PC-3 (cell line): ENCODE measurements around the gene MAD2L1BP. TPM values are rescaled to one million over a fixed set of nuclear protein-coding genes. Genes with fewer than 3 reads are reported as not detected.

Experiments used
- ATAC-seq: fragments of 200-7000 bp; cut with Tn5 transposase; 2 replicates; pipeline ENCODE4 v1.9.1; 2020; ENCODE audit warnings: mild to moderate bottlenecking, moderate library complexity
- BruUV-seq: library from RNA; stranded (reverse); fragments of 400-500 nt; replicated peaks from 2 replicates; lab custom pipeline; 2021; lab: Mats Ljungman, UMichigan
- CTCF ChIA-PET: fragments of 300-600 bp; sonication (Branson Sonifier 250); formaldehyde crosslinking; loops from one replicate; lab custom pipeline; 2022; ENCODE audit warnings: antibody characterized with exemption; lab: Charles Lee
- POLR2A ChIA-PET: fragments of 300-600 bp; sonication (Branson Sonifier 250); formaldehyde crosslinking; loops from one replicate; lab custom pipeline; 2022; ENCODE audit warnings: antibody characterized with exemption; ENCODE audit not compliant: unreplicated experiment; lab: Charles Lee
- DNase-seq: peaks from one replicate; pipeline ENCODE4 v3.0.0-alpha.2; 2015
- H2AFZ ChIP-seq: fragments of 300-600 bp; sonication (generic); 2 replicates; pipeline ENCODE4 v1.6.0; 2016; ENCODE audit warnings: antibody characterized with exemption, low read length
- H3F3A ChIP-seq: fragments of 300-600 bp; sonication (generic); one replicate; pipeline ENCODE4 v1.6.0; 2017; ENCODE audit warnings: antibody characterized with exemption, low read length, control low read depth, mild to moderate bottlenecking; ENCODE audit not compliant: unreplicated experiment
- H3K27ac ChIP-seq: fragments of 300-600 bp; sonication (generic); 2 replicates; pipeline ENCODE4 v1.5.1; 2016; ENCODE audit warnings: mild to moderate bottlenecking, low read length
- H3K27me3 ChIP-seq: fragments of 300-600 bp; sonication (generic); 2 replicates; pipeline ENCODE4 v1.6.1; 2016; ENCODE audit warnings: low read length, mixed read lengths
- H3K36me3 ChIP-seq: fragments of 300-600 bp; sonication (generic); 2 replicates; pipeline ENCODE4 v1.6.1; 2016; ENCODE audit warnings: low read depth, mixed run types, low read length, mixed read lengths
- H3K4me1 ChIP-seq: fragments of 300-600 bp; sonication (generic); 2 replicates; pipeline ENCODE4 v1.5.1; 2016; ENCODE audit warnings: low read length; ENCODE audit not compliant: insufficient read depth
- H3K4me2 ChIP-seq: fragments of 300-600 bp; sonication (generic); 2 replicates; pipeline ENCODE4 v1.6.0; 2016; ENCODE audit warnings: low read length
- H3K4me3 ChIP-seq: fragments of 300-600 bp; sonication (generic); 2 replicates; pipeline ENCODE4 v1.5.1; 2016; ENCODE audit warnings: mild to moderate bottlenecking, low read length, mixed read lengths
- H3K79me2 ChIP-seq: fragments of 300-600 bp; sonication (generic); 2 replicates; pipeline ENCODE4 v1.6.1; 2017; ENCODE audit warnings: low read length, mixed read lengths
- H3K9ac ChIP-seq: fragments of 300-600 bp; sonication (generic); 2 replicates; pipeline ENCODE4 v1.6.0; 2016; ENCODE audit warnings: mild to moderate bottlenecking, low read length
- H3K9me2 ChIP-seq: fragments of 300-600 bp; sonication (generic); replicated peaks from 2 replicates; pipeline ENCODE4 v1.6.1; 2016; ENCODE audit warnings: mixed run types, low read length, mixed read lengths
- H3K9me3 ChIP-seq: fragments of 300-600 bp; sonication (generic); 2 replicates; pipeline ENCODE4 v1.6.1; 2016; ENCODE audit warnings: low read length, mixed read lengths
- H4K20me1 ChIP-seq: fragments of 300-600 bp; sonication (generic); 2 replicates; pipeline ENCODE4 v1.6.1; 2016; ENCODE audit warnings: low read length, mixed read lengths
- EZH2 ChIP-seq: fragments of 300-600 bp; sonication (generic); IDR thresholded peaks from one replicate; pipeline ENCODE4 v1.6.1; 2017; ENCODE audit warnings: antibody characterized with exemption, mild to moderate bottlenecking, low read length; ENCODE audit not compliant: unreplicated experiment
- EZH2phosphoT487 ChIP-seq: fragments of 300-600 bp; sonication (generic); IDR thresholded peaks from 2 replicates; pipeline ENCODE4 v1.6.1; 2018; ENCODE audit warnings: mild to moderate bottlenecking, antibody characterized with exemption, low read length, borderline replicate concordance
- intact Hi-C: fragments of 100-400 bp; cut with micrococcal nuclease; formaldehyde crosslinking; loops from 2 replicates; pipeline ENCODE4 v1.9.0; 2023
- total RNA-seq: library from RNA; depleted of rRNA; stranded (reverse); fragments of >200 nt; gene quantifications from 2 replicates; pipeline ENCODE4 v1.2.3, GENCODE V29; 2014
- TF ChIP-seq, protein P1 (sequence below): fragments of 300-600 bp; sonication (generic); conservative IDR thresholded peaks from 2 replicates; pipeline ENCODE4 v1.5.1; 2017; ENCODE audit warnings: antibody characterized with exemption, low read depth, mild to moderate bottlenecking, low read length

The MAD2L1BP gene
- total RNA-seq, 1 experiment from 2014 or later: 40.9 TPM

DNA sequence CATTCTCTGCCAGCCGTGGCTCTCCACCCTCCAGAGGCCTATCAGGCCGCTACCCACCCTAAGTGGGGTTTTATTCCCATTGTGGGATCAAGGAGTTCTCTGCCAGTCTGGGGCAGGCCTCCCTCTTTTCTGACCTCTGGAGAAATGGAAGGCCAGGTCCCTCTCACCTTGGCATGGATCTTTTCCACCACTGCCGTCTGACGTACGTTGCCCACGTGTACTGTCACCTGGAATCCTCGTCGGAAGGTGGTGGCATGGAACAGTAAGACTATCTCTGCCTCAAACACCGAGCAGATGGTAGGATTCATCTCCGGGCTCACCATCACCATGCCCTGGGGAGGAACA lies 13.8 kb upstream of the MAD2L1BP start:
- no TSS peak for BruUV-seq
- intact Hi-C loops: no loop called here

DNA sequence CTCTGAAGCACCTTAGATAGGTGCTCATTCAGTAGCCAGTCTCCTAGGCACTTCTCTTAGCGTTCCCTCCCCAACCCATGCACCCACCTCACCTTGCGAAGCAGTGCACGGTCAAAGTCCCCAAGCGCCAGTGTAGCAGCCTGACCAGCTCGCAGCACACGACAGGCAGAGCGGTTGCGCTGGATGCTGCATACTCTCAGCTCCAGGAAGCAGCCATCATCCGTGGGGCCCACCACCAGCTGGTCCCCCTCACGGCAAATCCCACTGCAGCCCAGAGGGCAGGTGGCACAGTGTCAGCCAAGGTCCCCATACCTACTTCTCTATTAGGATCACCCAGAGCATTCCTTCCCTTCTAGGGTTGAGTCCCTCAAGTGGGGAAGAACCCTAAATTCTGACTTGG lies 13.1 kb upstream of the MAD2L1BP start:
- peaks cover 12% of the 10 kb centered on the region for H3K4me1 ChIP-seq
- intact Hi-C loops: no loop called here
- no peaks in the 10 kb centered on the region for H3K27me3 ChIP-seq
- DNase-seq: no peak
- no peak overlapping the region for H3K9ac ChIP-seq
- H3F3A ChIP-seq: peaks cover 4% of the 10 kb centered on the region
- H3K36me3 ChIP-seq: peaks cover 49% of the 10 kb centered on the region
- no peaks in the 10 kb centered on the region for H3K9me2 ChIP-seq
- no peak overlapping the region for H3K4me3 ChIP-seq
- ATAC-seq: no peak
- no peaks in the 10 kb centered on the region for H4K20me1 ChIP-seq
- H3K27ac ChIP-seq: no peak overlapping the region
- POLR2A ChIA-PET: no interaction called here
- H2AFZ ChIP-seq: no peak overlapping the region
- H3K9me3 ChIP-seq: no peaks in the 10 kb centered on the region
- no peak for TF ChIP-seq EZH2
- TF ChIP-seq, protein P1, sequence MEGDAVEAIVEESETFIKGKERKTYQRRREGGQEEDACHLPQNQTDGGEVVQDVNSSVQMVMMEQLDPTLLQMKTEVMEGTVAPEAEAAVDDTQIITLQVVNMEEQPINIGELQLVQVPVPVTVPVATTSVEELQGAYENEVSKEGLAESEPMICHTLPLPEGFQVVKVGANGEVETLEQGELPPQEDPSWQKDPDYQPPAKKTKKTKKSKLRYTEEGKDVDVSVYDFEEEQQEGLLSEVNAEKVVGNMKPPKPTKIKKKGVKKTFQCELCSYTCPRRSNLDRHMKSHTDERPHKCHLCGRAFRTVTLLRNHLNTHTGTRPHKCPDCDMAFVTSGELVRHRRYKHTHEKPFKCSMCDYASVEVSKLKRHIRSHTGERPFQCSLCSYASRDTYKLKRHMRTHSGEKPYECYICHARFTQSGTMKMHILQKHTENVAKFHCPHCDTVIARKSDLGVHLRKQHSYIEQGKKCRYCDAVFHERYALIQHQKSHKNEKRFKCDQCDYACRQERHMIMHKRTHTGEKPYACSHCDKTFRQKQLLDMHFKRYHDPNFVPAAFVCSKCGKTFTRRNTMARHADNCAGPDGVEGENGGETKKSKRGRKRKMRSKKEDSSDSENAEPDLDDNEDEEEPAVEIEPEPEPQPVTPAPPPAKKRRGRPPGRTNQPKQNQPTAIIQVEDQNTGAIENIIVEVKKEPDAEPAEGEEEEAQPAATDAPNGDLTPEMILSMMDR: no peak
- TF ChIP-seq EZH2phosphoT487: no peak
- peaks cover 18% of the 10 kb centered on the region for H3K79me2 ChIP-seq
- CTCF ChIA-PET: no interaction called here
- H3K4me2 ChIP-seq: no peak overlapping the region
- no TSS peak for BruUV-seq

More for the DNA sequence above, 13.8 kb upstream of the MAD2L1BP start:
- H3K36me3 ChIP-seq: peaks cover 49% of the 10 kb centered on the region
- no peak overlapping the region for H3K9ac ChIP-seq
- no peak for ATAC-seq
- ChIA-PET POLR2A (no interaction called here), CTCF (no interaction called here)
- H4K20me1 ChIP-seq: no peaks in the 10 kb centered on the region
- no peak overlapping the region for H3K27ac ChIP-seq
- peaks cover 4% of the 10 kb centered on the region for H3K4me1 ChIP-seq
- DNase-seq: no peak
- H3K4me3 ChIP-seq: no peak overlapping the region
- peaks cover 4% of the 10 kb centered on the region for H3F3A ChIP-seq
- no peaks in the 10 kb centered on the region for H3K9me2 ChIP-seq
- no peak overlapping the region for H2AFZ ChIP-seq
- H3K79me2 ChIP-seq: peaks cover 11% of the 10 kb centered on the region
- TF ChIP-seq, protein P1: no peak
- no peak for TF ChIP-seq EZH2
- no peak for TF ChIP-seq EZH2phosphoT487
- H3K9me3 ChIP-seq: no peaks in the 10 kb centered on the region
- no peaks in the 10 kb centered on the region for H3K27me3 ChIP-seq
- H3K4me2 ChIP-seq: no peak overlapping the region

DNA sequence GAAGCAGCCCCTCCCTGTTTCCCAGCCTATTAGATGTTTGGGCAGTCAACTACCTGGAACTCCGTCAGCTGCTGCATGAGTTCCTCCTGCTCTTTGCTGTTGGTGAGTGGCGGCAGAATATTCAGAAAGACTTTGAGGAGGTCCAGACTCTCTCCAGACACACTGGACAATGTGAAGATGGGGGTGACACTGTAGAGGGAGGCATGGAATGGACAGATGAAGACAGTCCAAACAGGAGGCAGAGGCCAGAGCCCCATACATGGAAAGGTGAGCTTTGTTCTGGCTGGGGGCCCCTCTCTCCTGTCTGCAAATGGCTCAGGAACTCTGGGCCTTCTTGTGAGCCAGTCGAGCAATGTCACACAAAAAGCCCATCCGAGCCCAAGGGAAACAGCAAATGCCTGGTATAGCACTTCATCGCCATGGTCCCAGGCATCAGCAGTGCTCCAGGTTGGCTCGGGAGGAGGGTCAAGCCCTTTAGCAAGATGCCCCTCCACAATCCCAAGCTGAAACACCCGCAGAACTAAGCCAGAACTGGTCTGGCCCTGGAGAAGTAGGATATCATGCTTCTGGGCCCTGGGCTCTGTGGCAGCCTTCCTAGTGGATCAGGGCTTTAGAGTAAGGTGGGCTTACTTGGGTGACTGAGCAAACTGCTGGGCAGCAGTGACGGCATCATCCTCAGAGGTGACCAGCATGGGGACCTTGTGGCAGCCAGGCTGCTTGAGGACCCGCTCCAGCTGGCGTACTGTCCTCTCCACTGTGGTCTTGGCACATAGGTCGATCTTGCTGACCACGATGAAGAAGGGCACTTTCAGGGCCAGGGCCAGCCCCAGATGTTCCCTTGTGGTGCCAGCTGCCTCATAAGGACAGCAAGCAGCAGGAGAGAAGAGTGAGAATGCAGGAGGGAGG lies 11.5 kb upstream of the MAD2L1BP start:
- Histone ChIP-seq H4K20me1 (no peaks in the 10 kb centered on the region), H3K9me2 (no peaks in the 10 kb centered on the region), H2AFZ (no peak overlapping the region), H3K9me3 (no peaks in the 10 kb centered on the region), H3K4me2 (no peak overlapping the region), H3K36me3 (peaks cover 47% of the 10 kb centered on the region), H3K4me1 (peaks cover 17% of the 10 kb centered on the region), H3K79me2 (peaks cover 31% of the 10 kb centered on the region), H3F3A (peaks cover under 1% of the 10 kb centered on the region), H3K9ac (no peak overlapping the region), H3K4me3 (no peak overlapping the region), H3K27ac (no peak overlapping the region), H3K27me3 (no peaks in the 10 kb centered on the region)
- POLR2A ChIA-PET: no interaction called here
- TF ChIP-seq, protein P1: no peak
- TF ChIP-seq EZH2: no peak
- TF ChIP-seq EZH2phosphoT487: no peak
- CTCF ChIA-PET: no interaction called here
- no TSS peak for BruUV-seq
- ATAC-seq (no peak), DNase-seq (no peak)
- intact Hi-C loops: no loop called here
